Astrocyte (in vitro differentiated cells and primary cell): ENCODE measurements around the gene RPL10. TPM values are rescaled to one million over a fixed set of nuclear protein-coding genes. Genes with fewer than 3 reads are reported as not detected.
"Not testable (repeated sequence)": the region's sequence is repeated elsewhere in the genome, so short reads cannot be mapped to it uniquely, and the experiment has no call there.

Experiments used
- DNase-seq: peaks from one replicate; pipeline ENCODE4 v3.0.0-alpha.2; 2010; ENCODE audit warnings: low read depth
- FAIRE-seq: peaks from 2 replicates; lab custom pipeline; 2011; peaks lifted over from hg19 to GRCh38; lab: Jason Lieb, UNC
- H2AFZ ChIP-seq: 2 replicates; pipeline ENCODE4 v1.6.0; 2012; ENCODE audit warnings: low read depth, low read length, inconsistent platforms
- H3K27ac ChIP-seq: 2 replicates; pipeline ENCODE4 v1.5.1; 2011; ENCODE audit warnings: low read depth, low read length, inconsistent platforms
- H3K27me3 ChIP-seq: 2 replicates; pipeline ENCODE4 v1.6.0; 2011; ENCODE audit warnings: low read length, inconsistent platforms; ENCODE audit not compliant: insufficient read depth
- H3K36me3 ChIP-seq: 2 replicates; pipeline ENCODE4 v1.5.1; 2011; ENCODE audit warnings: low read length, inconsistent platforms; ENCODE audit not compliant: insufficient read depth
- H3K4me1 ChIP-seq: 2 replicates; pipeline ENCODE4 v1.5.1; 2011; ENCODE audit warnings: low read length, inconsistent platforms; ENCODE audit not compliant: insufficient read depth
- H3K4me2 ChIP-seq: 2 replicates; pipeline ENCODE4 v1.6.0; 2012; ENCODE audit warnings: low read length, inconsistent platforms
- H3K4me3 ChIP-seq: 2 replicates; pipeline ENCODE4 v1.5.1; 2011; ENCODE audit warnings: low read depth, mild to moderate bottlenecking, low read length, inconsistent platforms; ENCODE audit not compliant: insufficient read depth
- H3K79me2 ChIP-seq: 2 replicates; pipeline ENCODE4 v1.6.0; 2012; ENCODE audit warnings: mild to moderate bottlenecking, low read length, inconsistent platforms; ENCODE audit not compliant: insufficient read depth
- H3K9ac ChIP-seq: 2 replicates; pipeline ENCODE4 v1.6.0; 2012; ENCODE audit warnings: mild to moderate bottlenecking, low read length, inconsistent platforms
- H3K9me3 ChIP-seq: 2 replicates; pipeline ENCODE4 v1.5.1; 2012; ENCODE audit warnings: low read depth, mild to moderate bottlenecking, low read length, inconsistent platforms; ENCODE audit not compliant: insufficient read depth
- H4K20me1 ChIP-seq: 2 replicates; pipeline ENCODE4 v1.6.0; 2012; ENCODE audit warnings: low read length, inconsistent platforms; ENCODE audit not compliant: insufficient read depth
- H3K27ac Mint-ChIP-seq: one replicate; pipeline ENCODE4 v1.8.0; 2021; ENCODE audit warnings: mild to moderate bottlenecking, mixed read lengths; ENCODE audit not compliant: unreplicated experiment
- H3K27me3 Mint-ChIP-seq: one replicate; pipeline ENCODE4 v1.8.0; 2021; ENCODE audit warnings: low read depth, mixed read lengths; ENCODE audit not compliant: unreplicated experiment
- H3K36me3 Mint-ChIP-seq: one replicate; pipeline ENCODE4 v1.8.0; 2021; ENCODE audit warnings: low read depth, mixed read lengths; ENCODE audit not compliant: unreplicated experiment
- H3K4me1 Mint-ChIP-seq: one replicate; pipeline ENCODE4 v1.8.0; 2021; ENCODE audit warnings: low read depth, mixed read lengths; ENCODE audit not compliant: unreplicated experiment
- H3K4me3 Mint-ChIP-seq: one replicate; pipeline ENCODE4 v1.8.0; 2021; ENCODE audit warnings: mild to moderate bottlenecking, moderate library complexity, mixed read lengths; ENCODE audit not compliant: unreplicated experiment
- H3K9me3 Mint-ChIP-seq: one replicate; pipeline ENCODE4 v1.8.0; 2021; ENCODE audit warnings: mild to moderate bottlenecking, mixed read lengths; ENCODE audit not compliant: unreplicated experiment
- CTCF ChIP-seq: IDR thresholded peaks from 2 replicates; pipeline ENCODE4 v1.5.1; 2011; ENCODE audit warnings: low read depth, mild to moderate bottlenecking, inconsistent platforms, low read length, moderate library complexity; ENCODE audit not compliant: insufficient read depth
- EZH2 ChIP-seq: IDR thresholded peaks from 2 replicates; pipeline ENCODE4 v1.6.1; 2012; ENCODE audit warnings: mild to moderate bottlenecking, low read length, inconsistent platforms; ENCODE audit not compliant: insufficient read depth
- total RNA-seq: library from RNA; stranded (reverse); gene quantifications from 2 replicates; pipeline ENCODE4 v1.2.1, GENCODE V29; 2021

Gene RPL10
- total RNA-seq, 1 donor from 2014 or later = 1,967 TPM

- peak overlapping the region; percentile 99 for H3K27ac Mint-ChIP-seq
- H3K9me3 Mint-ChIP-seq = no peaks in the 10 kb centered on the region
- no peak for FAIRE-seq
Observed at GRCh38 chrX:154399527-154400368, 1.6 kb downstream of the RPL10 start.

GRCh38 chrX:154400369-154400817 lies 2.2 kb downstream of the RPL10 start:
- not testable (repeated sequence) for H3K27me3 ChIP-seq, H2AFZ ChIP-seq, H3K27ac ChIP-seq, FAIRE-seq, H3K4me1 Mint-ChIP-seq, H3K4me1 ChIP-seq, H3K27me3 Mint-ChIP-seq, H3K9me3 ChIP-seq, DNase-seq, H3K9me3 Mint-ChIP-seq
- peak overlapping the region; percentile 98 for H3K9ac ChIP-seq
- peak overlapping the region; percentile 91 for H3K4me3 ChIP-seq
- peaks cover 26% of the 10 kb centered on the region for H3K79me2 ChIP-seq
- H4K20me1 ChIP-seq = peaks cover 37% of the 10 kb centered on the region
- H3K36me3 ChIP-seq = peaks cover 14% of the 10 kb centered on the region
- peaks cover 13% of the 10 kb centered on the region for H3K36me3 Mint-ChIP-seq
- peak overlapping the region; percentile 62 for H3K27ac Mint-ChIP-seq
- peak overlapping the region; percentile 92 for H3K4me2 ChIP-seq
- H3K4me3 Mint-ChIP-seq = peak overlapping the region; percentile 98

More at GRCh38 chrX:154399527-154400368, 1.6 kb downstream of the RPL10 start:
- Mint-ChIP-seq H3K27me3 (no peaks in the 10 kb centered on the region), H3K4me3 (peak overlapping the region; percentile 98), H3K4me1 (peaks cover 7% of the 10 kb centered on the region), H3K36me3 (peaks cover 13% of the 10 kb centered on the region)
- Histone ChIP-seq H3K9me3 (no peaks in the 10 kb centered on the region), H3K4me2 (peak overlapping the region; percentile 92), H2AFZ (no peak overlapping the region), H3K4me3 (peak overlapping the region; percentile 91), H3K27ac (peak overlapping the region; percentile 96), H3K27me3 (no peaks in the 10 kb centered on the region), H3K9ac (peak overlapping the region; percentile 98), H3K36me3 (peaks cover 14% of the 10 kb centered on the region), H4K20me1 (peaks cover 37% of the 10 kb centered on the region), H3K4me1 (peaks cover 4% of the 10 kb centered on the region), H3K79me2 (peaks cover 26% of the 10 kb centered on the region)
- TF ChIP-seq CTCF (no peak), EZH2 (no peak)
- DNase-seq = no peak

GRCh38 chrX:154401045-154401799 lies 3.0 kb downstream of the RPL10 start:
- FAIRE-seq = no peak
- Histone ChIP-seq H3K4me3 (no peak overlapping the region), H3K27ac (no peak overlapping the region), H3K9ac (no peak overlapping the region), H2AFZ (no peak overlapping the region), H3K36me3 (peaks cover 14% of the 10 kb centered on the region), H3K79me2 (peaks cover 26% of the 10 kb centered on the region), H3K4me1 (peaks cover 4% of the 10 kb centered on the region), H4K20me1 (peaks cover 37% of the 10 kb centered on the region), H3K9me3 (no peaks in the 10 kb centered on the region), H3K27me3 (no peaks in the 10 kb centered on the region), H3K4me2 (peak overlapping the region; percentile 92)
- DNase-seq = peak; percentile 20
- Mint-ChIP-seq H3K4me1 (peaks cover 7% of the 10 kb centered on the region), H3K9me3 (no peaks in the 10 kb centered on the region), H3K27ac (peak overlapping the region; percentile 62), H3K4me3 (peak overlapping the region; percentile 98), H3K36me3 (peaks cover 13% of the 10 kb centered on the region), H3K27me3 (no peaks in the 10 kb centered on the region)
- no peak for TF ChIP-seq CTCF
- no peak for TF ChIP-seq EZH2
